Progenitor cell of endocrine pancreas (in vitro differentiated cells): Measurements from ENCODE around the gene MYO15A. TPM values are rescaled to one million over a fixed set of nuclear protein-coding genes. Genes with fewer than 3 reads are reported as not detected.

Experiments used
- DNase-seq: peaks from one replicate; pipeline ENCODE4 v3.0.0; 2021; ENCODE audit warnings: low spot score; ENCODE audit not compliant: unreplicated experiment
- H3K27ac Mint-ChIP-seq: 2 replicates; pipeline ENCODE4 v1.8.0; 2021; ENCODE audit warnings: mild to moderate bottlenecking, moderate library complexity, mixed read lengths
- H3K27me3 Mint-ChIP-seq: 2 replicates; pipeline ENCODE4 v1.8.0; 2021; ENCODE audit warnings: mixed read lengths
- H3K36me3 Mint-ChIP-seq: 2 replicates; pipeline ENCODE4 v1.8.0; 2022; ENCODE audit warnings: mixed read lengths; ENCODE audit not compliant: insufficient read depth
- H3K4me1 Mint-ChIP-seq: 2 replicates; pipeline ENCODE4 v1.8.0; 2021; ENCODE audit warnings: low read depth, mixed read lengths
- H3K4me3 Mint-ChIP-seq: 2 replicates; pipeline ENCODE4 v1.8.0; 2021; ENCODE audit warnings: low read depth, mild to moderate bottlenecking, moderate library complexity, mixed read lengths
- H3K9me3 Mint-ChIP-seq: 2 replicates; pipeline ENCODE4 v1.8.0; 2021; ENCODE audit warnings: low read depth, mixed read lengths
- CTCF ChIP-seq: fragments of 200-600 bp; sonication (generic); IDR thresholded peaks from one replicate; pipeline ENCODE4 v1.5.0; 2021; ENCODE audit warnings: antibody characterized with exemption, mild to moderate bottlenecking; ENCODE audit not compliant: unreplicated experiment
- total RNA-seq: library from RNA; stranded (reverse); gene quantifications from 2 replicates; pipeline ENCODE4 v1.2.1, GENCODE V29; 2021

MYO15A gene
- total RNA-seq, 1 donor from 2014 or later, result 3.3 TPM

- no peak overlapping the region for H3K4me3 Mint-ChIP-seq
- H3K27ac Mint-ChIP-seq, result no peak overlapping the region
- no peak for TF ChIP-seq CTCF
- no peaks in the 10 kb centered on the region for H3K36me3 Mint-ChIP-seq
- DNase-seq, result no peak
- no peaks in the 10 kb centered on the region for H3K4me1 Mint-ChIP-seq
- H3K27me3 Mint-ChIP-seq, result no peaks in the 10 kb centered on the region
- H3K9me3 Mint-ChIP-seq, result no peaks in the 10 kb centered on the region
These were observed 5.9 kb upstream of the MYO15A start for GRCh38 chr17:18102640-18103039.

- H3K4me3 Mint-ChIP-seq, result no peak overlapping the region
- H3K27me3 Mint-ChIP-seq, result no peaks in the 10 kb centered on the region
- no peaks in the 10 kb centered on the region for H3K9me3 Mint-ChIP-seq
- no peak overlapping the region for H3K27ac Mint-ChIP-seq
- no peaks in the 10 kb centered on the region for H3K36me3 Mint-ChIP-seq
- no peak for DNase-seq
- H3K4me1 Mint-ChIP-seq, result no peaks in the 10 kb centered on the region
- TF ChIP-seq CTCF, result no peak
These were observed 3.5 kb upstream of the MYO15A start for GRCh38 chr17:18105027-18105426.

DNA sequence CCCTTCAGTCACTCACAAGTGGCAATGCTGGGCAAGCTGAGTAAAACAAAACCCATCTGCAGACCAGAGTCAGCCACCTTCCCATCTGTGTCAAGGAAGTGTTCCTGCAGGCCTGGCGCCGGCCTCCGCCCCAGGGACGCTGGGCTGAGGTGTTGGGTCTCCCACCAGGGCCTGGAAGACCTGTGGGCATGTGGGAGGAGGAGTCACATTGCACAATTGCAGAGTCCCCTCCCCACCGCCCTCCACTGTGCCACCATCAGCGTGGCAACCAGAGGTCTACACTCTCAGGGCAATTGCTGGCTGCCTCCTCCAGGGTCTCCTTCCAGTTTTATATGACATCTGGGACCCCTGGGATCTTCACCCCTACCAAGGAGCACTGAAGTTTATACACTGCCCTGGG is 3.0 kb upstream of the MYO15A start:
- DNase-seq, result no peak
- no peaks in the 10 kb centered on the region for H3K4me1 Mint-ChIP-seq
- no peaks in the 10 kb centered on the region for H3K27me3 Mint-ChIP-seq
- no peak overlapping the region for H3K4me3 Mint-ChIP-seq
- no peak overlapping the region for H3K27ac Mint-ChIP-seq
- no peaks in the 10 kb centered on the region for H3K36me3 Mint-ChIP-seq
- H3K9me3 Mint-ChIP-seq, result no peaks in the 10 kb centered on the region
- no peak for TF ChIP-seq CTCF

- Mint-ChIP-seq H3K9me3 (no peaks in the 10 kb centered on the region), H3K27ac (no peak overlapping the region), H3K4me1 (no peaks in the 10 kb centered on the region), H3K36me3 (no peaks in the 10 kb centered on the region), H3K4me3 (no peak overlapping the region), H3K27me3 (no peaks in the 10 kb centered on the region)
- no peak for DNase-seq
- TF ChIP-seq CTCF, result no peak
These were observed 2.3 kb upstream of the MYO15A start for GRCh38 chr17:18106211-18106610.

DNA sequence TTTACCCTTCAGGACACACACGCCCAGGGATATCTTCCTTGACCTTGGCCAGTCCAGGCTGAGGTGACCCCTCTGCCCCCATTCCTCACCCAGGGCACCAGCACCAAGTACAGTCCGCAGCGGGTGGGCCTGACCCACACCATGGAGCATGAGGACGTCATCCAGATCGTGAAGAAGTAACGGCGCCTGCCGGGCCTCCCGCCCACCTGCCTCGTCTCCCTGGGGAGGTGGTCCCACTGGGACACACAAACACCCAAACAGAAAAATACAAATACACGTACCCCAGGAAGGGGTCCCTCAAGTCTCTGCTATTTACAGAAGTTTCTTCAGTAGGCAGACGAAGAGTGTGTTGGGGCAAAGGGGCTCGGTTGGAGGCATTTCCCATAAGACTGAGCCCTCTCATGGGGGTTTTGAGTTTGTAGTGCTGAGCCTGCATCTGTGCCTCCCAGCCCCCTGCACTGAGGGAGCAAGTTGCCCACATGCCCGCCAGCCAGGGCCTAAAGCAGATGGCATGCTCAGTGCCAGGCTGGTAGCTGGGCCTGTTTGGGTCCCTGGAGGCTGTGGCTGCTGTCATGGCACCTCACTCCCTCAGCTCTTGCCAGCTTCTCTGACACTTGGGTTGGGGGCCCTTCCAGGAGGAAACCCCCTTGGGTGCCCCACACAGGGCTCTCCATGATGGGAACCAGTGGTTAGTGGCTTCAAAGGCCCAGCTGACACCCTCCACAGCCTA is 1.3 kb upstream of the MYO15A start:
- no peak overlapping the region for H3K4me3 Mint-ChIP-seq
- no peaks in the 10 kb centered on the region for H3K27me3 Mint-ChIP-seq
- H3K27ac Mint-ChIP-seq, result no peak overlapping the region
- H3K36me3 Mint-ChIP-seq, result no peaks in the 10 kb centered on the region
- no peaks in the 10 kb centered on the region for H3K4me1 Mint-ChIP-seq
- TF ChIP-seq CTCF, result no peak
- H3K9me3 Mint-ChIP-seq, result no peaks in the 10 kb centered on the region
- no peak for DNase-seq
